HPDE6-E6E7 (cell line): Measurements from ENCODE around the gene PTF1A.
"Not testable (repeated sequence)": the region's sequence is repeated elsewhere in the genome, so short reads cannot be mapped to it uniquely, and the experiment has no call there.

ENCODE experiments used
- DNase-seq: peaks from one replicate; pipeline ENCODE4 v3.0.0; 2011; ENCODE audit warnings: missing footprints; ENCODE audit errors: extremely low spot score

The PTF1A gene

DNA sequence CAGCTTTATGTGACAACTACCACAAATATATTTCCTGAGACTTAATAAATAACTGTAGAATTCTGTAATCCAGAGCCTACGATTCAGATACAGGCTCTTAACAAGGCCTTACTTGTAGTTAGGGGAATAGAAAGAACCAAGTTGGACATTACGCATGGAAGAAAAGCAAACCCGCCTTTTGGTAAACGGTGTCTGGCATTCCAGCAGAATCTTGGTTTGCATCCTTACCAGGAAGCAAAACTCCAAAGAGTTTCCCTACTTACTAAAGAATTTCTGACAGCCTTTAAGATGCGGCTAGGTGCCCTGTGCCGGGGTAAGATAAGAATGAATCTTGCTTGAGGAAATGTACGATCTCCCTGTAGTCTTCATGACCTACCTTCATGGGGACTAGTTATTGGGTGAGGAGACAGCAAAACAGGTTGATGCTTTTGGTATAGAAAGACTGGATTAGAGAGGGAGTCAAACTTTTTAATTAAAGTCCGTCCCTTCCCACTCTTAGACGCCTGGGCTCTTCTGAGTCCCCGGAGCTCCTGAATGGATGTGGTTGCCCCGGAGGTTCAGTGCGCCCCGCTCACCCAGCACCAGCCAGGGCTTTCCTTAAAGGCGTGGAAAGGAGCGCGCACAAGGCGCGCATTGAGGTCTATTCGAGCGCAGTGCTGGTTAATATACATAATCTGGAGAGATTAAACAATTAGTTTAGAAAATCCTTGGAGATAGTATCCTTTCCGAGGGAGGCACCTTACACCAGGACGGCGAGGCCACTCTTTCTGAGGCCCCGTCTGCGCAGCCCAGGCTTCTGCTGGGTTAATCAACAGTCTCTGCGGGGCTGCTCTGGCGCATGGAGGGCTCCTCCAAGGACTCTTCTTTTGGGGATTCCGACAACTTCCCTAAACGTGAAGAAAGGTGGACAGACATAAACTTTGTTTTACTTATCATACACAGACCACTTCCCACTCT is 11.5 kb downstream of the PTF1A start:
- DNase-seq, result no peak

DNA sequence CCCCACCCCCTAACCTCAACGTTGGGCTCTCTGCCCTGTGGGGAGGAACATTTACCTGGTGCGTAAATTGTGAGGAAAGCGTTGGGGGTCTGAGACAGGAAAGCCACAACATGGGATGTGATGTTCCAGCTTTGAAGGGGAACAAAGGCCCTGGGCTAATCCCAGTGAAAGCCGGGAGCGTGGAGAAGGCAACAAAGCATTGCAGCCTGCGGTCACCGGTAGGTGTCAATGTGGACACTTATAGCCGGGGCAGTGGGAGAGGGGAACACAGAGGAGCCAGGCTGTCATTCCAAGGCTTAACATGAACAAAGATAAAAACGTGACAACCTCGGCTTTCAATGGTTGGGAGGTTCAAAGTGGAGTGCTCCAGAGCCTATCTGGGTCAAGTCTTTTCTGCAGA is 12.7 kb downstream of the PTF1A start:
- DNase-seq, result no peak

DNA sequence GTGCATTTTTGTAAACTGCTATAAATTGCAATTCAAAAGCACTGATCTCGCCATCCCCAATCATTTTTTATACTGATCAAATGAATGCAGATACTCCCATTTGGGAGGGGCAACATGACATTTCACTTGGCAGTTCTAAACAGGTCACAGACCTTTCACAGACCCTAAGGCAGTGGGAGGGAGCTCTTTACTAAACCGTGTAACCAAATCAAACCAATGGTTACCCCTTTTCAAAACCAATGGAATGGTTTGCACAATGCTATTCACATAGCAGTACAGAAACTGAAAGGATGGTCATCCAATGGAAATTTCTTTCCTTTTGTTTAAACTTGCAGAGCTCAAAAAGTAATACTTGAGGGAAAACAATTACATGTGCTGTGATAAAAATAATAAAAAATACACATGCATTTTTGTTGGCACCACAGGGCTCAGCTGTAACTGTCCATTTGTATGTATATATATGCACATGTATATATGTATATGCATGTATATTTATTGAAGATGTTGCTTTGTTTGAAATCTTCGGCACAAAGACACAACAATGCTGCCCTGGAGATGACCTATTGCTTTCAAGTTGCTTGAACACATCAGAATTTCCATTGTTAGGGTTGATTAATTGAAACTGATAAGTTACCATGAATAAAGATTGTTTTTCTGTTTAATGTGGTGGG is 14.0 kb downstream of the PTF1A start:
- no peak for DNase-seq

DNA sequence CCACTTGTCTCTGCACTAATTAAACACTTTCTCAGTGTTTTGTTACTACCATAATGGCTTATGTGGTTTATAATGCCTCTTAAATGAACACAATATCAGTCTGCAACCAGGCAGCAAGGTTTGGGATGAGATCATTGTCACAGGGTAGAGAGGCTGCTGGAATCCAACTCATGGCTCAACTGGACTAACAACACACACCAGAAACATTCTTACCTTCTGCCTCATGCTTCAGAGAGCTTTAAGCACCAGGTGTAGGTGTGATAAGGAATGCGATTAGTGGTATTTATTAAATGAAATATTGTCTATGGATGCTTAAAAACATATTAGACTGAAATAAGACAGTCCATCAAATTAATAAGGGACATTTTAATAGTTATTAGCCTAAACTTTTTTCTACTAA is 25.4 kb downstream of the PTF1A start:
- DNase-seq, result no peak

DNA sequence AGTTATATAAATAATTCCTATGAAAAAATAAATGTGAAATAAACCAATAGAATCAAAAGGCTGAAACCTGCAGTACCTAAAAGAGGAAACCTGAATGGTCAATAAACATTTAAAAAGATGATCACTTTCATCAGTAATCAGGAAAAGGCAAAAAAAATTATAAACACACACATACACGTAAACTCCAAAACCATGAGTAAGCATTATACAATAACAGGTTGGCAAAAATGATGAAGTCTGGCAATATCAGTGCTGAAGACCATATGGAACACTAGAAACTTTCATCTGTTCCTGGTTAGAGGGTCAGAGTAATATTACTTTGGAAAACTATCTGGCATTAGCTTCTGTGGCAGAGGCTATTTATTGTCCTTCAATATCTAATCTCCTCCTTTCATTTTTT is 38.5 kb downstream of the PTF1A start:
- DNase-seq, result no peak

DNA sequence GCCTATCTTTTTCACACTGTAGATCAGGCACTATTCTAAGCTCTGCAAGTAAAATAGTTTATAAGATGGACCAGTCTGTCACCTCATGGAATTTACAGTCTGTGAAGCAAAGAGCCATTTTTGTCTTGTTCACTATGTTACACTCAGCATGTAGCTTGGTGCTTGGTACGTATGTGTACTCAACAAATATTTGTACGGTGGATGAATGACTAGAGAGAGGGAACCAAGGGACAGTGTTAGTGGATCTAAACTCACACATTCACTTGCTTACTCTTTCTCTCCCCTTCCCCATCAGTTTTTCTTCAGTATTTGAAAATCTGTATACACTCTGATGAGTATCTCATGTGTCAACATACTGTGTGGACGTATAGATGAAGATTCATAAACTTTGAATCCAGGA is 45.9 kb downstream of the PTF1A start:
- no peak for DNase-seq

DNA sequence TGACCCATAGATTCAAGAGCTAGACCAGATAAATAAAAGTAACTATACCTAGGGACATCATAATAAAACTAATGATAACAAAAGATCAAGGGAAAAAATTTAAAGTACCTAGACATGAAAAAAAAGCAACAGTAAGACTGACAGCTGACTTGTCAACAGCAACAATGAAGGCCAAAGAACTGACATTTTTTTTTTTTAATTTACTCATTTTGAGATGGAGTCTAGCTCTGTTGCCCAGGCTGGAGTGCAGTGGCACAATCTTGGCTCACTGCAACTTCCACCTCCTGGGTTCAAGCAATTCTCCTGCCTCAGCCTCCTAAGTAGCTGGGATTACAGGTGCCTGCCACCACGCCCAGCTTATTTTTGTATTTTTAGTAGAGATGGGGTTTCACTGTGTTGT is 49.7 kb downstream of the PTF1A start:
- not testable (repeated sequence) for DNase-seq
